ENCODE measurements around the gene SRD5A1.

Gene SRD5A1

DNA sequence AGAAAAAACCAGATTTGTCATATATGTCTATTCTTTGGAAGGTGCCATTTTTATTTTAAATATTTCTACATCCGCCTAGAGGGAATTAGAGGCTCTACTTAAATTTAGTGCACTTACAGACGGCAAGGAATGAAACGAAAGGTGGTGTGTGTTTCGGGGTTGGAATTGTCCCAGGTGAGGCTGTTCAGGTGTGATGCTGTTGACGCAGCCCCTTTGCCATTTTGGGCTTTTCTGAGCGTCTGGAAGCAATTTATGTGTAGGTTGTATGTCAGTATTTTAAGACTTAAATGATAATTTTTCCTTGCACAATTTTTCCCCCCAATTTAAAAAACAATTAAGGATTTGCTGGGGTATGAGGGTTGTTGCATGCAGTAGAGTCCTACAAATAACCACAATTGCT is 82.0 kb downstream of the SRD5A1 start:
- DNase-seq = no peak

DNA sequence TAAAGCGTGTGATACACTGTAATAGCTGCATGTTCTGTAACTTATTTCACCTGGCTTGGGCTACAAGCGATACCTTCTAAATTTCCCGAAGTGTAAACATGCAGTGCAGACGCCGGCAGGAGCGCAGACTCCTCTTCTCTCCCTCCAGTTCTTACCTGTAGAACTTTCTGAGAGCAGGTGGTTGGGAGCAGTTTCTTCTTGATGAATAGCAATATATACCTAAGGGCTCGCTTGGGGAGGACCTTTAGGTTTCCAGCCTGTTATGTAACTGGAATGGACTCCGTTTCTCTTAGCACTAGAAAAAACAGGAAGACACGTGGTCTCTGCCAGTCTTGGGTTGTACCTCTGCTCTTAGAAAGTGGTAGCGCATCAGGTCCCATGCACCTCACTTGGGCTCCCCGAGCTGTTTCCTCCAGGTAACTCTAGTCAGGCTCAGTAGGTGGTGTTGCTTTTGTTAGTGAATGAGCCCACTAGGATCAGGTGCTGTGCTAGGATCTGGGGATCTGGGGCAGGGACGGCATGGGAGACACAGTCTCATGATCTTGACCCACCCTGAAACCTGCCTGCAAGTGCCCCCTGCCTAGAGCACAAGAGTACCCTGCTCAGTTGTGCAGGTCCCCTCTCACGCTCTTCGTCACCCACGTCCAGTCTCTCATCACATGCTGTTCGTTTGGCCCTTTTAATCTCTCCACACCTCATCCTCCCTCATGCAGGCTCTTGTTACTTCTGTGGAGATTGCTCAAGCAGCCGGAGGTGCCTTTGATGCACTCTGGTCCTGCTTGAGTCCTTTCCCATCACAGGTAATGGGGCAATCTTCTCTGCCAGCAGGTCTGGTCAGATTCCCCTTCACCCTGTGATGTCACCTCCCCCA is 82.8 kb downstream of the SRD5A1 start:
- DNase-seq = no peak

DNA sequence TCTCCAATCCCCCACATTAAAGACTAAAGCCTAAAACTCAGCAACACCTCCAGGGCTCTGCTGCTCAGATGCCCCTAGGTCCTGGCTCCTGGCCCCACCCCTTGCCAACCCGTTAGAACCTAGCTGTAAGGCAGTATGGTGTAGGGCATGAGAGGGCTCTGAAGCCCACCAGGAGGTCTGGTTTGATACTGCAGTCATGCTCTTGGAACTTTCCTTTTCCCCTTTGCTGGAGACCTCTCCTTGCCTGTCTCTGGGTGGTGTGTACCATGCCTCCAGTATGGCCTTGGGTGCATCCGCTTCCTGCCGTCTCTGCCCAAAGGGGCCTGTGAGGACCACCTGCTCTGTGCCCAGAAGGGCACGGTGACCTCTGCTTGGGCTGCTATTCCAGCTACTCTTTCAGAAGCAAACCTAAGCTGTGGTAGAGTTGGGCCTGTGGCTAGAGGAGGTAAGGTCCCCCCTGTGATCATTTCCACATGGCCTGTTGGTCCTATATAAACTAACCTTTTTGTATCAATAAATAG is 83.4 kb downstream of the SRD5A1 start:
- DNase-seq = no peak

DNA sequence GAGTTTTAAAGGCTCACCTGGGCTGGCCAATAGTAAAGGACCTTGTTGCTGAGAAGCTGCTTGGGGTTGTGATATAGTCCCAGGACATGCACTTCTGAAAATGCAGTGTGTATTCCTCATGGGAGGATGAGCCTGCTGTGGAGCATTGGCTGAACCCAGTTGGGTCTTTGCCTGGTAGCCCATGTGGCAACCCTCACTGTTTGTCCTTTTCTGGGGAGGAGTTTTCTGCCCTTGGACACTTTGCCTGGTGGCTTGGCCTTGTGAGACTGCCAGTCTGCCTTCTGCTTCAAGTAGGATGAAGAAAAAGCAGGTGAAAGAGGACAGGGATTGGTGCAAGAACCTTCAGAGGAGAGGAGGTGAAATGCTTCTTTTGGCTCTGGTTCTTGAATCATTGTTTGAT is 84.0 kb downstream of the SRD5A1 start:
- no peak for DNase-seq

DNA sequence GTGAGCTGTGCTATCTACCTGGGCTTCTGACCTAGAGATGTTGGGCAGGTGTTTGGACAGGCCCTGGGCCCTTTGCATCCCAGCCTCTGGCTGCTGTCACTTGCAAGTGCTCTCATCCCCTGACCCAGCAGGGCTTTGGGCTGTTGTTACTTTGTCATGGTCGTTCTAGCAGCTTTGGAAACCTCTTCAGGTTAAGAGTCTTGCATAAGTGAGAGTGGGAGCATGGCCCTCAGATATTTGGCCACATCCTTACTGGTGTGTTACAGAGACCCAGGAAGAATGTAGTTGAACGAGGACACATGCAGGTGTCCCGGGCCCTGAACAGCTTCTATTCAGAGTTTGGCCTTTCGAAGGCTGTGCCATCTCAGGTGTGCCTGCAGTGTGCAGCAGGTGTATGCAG is 84.4 kb downstream of the SRD5A1 start:
- no peak for DNase-seq

DNA sequence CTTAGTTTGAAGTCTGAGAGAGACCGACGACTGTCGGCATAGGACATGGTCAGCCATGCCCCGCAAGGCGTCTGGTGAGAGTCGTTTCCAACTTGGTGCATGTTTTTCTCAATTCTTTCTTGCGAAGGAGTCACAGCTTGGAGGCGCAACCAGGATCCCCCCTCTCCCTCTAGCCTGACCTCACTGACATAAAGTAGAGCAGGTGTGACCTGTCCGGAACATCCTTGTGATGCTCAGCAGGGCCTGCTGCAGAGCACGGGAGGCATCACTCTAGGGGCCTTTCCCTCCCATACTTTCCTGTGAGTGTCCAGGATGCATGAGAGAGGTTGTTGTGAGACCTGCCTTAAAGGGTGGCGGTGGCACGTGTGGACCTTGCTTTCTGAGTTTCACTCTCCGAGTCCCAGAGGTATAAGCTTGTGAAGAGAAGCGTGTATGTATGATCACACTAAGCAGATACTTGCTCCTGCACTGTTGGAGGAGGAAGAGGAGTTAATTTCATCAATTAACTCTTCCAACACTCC is 85.0 kb downstream of the SRD5A1 start:
- DNase-seq = no peak

DNA sequence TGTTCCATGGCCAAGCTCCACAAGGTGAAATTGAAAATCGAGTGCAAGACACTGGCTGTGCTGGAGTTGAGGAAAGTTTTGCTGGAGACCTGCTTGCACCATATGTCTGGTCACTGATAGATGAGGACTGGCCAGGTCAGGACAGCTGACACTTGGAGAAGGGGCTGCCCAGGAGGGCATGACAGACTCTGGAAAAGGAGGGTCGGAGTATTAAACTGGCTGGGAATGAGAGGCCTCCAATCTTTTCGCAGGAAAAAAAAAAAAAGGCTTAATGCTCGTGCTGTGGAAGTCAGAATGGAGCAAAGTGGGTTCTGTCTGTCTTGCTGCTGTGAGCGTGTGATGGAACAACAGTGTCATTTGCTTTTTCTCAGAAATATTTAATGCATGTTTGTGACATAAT is 85.5 kb downstream of the SRD5A1 start:
- no peak for DNase-seq

DNA sequence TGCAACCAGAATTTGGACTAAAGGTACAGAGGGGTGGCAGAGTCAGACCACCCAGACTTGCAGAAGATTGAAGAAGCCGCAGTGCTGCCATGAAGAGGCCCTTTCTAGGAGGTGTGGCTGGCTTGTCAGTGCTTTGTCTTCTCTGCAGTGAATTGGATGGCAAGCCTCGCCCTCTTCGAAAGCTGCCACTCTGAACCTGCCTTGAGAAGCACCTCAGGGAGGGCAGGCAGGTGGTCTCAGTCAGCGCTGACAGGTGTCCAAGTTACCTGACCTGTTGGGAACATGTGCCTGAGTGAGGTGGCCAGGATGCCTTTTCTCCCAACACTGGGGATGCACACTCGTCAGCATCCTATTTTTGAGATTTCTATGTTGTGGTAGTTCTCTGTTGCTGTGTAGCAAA is 86.2 kb downstream of the SRD5A1 start:
- no peak for DNase-seq

DNA sequence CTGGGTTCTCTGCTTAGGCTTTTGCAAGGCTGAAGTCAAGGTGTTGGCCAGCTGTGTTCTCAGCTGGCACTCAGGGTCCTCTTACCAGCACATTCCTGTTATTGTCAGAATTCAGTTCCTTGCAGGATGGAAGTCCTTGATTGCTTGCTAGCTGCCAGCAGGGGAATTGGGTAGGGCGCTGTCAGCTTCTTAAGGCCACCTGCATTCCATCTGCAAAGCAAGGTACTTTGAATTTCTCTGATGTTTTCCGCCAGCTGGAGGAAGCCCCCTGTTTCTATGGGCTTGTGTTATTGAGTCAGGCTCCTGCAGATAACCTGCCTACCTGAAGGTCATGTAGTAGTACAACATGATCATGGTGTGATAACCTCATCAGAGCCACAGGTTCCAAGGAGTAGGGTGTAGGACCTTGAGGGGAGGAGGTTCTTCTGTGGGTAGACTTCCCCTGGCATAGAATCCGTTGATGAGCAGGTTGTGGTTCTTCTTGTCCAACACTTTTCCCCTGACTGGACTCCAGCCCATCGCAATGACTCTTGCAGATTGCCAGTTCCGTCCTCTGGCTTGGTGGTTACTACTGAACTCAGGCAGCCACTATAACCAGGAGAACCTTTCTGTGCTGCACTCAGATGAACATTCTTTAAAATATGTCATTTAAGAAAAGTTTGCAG is 86.8 kb downstream of the SRD5A1 start:
- no peak for DNase-seq

DNA sequence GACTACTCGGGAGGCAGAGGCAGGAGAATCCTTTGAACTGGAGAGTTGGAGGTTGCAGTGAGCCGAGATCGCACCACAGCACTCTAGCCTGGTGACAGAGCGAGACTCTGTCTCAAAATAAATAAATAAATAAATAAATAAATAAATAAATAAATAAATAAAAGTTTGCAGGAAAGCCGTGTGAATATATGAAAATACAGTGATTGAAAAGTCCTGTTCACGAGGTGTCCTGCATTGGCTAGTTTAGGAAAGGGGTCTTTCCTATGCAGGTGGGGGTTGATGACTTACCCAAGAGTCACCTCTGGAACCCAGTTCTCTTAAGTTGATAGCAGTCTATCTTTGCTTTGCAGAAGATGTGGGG is 87.3 kb downstream of the SRD5A1 start:
- DNase-seq = no peak

DNA sequence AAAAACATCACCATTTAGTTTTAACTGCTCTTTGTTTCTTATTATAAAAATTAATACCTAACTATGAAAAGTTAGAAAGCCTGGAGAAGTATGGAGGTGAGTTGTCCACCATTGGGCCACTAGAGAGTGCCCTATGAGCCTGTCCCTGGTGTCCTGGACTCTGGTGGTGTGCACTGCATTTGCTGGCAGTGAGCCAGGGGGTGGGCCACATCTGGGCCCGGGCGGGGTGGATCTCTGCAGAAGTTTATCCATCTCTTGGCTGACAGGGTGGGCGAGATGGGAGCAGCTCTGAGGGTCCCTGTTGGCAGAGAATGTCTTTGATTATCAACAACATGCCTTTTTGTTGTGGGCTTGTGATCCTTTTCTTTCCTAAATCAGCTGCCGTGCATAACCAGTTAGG is 88.2 kb downstream of the SRD5A1 start:
- DNase-seq = no peak

DNA sequence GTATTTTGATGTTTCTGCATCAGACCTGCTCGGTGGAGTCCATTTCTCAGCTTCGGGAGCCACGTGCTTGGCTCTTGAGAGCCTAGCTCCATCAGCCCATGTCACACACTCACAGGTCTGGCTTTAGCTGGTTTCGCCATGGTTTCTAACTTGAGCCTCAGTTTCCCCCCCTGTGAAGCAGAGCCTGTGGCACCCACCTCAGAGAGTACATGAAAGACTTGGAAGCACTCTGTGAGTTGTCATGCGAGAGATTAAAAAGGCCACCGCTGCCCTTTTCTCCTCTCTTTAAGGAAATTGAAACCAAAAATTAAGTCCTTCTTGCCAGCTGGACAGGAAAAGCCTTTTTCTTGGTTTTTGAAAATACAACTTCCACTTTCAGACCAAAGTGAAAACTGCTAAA is 88.8 kb downstream of the SRD5A1 start:
- DNase-seq = no peak

DNA sequence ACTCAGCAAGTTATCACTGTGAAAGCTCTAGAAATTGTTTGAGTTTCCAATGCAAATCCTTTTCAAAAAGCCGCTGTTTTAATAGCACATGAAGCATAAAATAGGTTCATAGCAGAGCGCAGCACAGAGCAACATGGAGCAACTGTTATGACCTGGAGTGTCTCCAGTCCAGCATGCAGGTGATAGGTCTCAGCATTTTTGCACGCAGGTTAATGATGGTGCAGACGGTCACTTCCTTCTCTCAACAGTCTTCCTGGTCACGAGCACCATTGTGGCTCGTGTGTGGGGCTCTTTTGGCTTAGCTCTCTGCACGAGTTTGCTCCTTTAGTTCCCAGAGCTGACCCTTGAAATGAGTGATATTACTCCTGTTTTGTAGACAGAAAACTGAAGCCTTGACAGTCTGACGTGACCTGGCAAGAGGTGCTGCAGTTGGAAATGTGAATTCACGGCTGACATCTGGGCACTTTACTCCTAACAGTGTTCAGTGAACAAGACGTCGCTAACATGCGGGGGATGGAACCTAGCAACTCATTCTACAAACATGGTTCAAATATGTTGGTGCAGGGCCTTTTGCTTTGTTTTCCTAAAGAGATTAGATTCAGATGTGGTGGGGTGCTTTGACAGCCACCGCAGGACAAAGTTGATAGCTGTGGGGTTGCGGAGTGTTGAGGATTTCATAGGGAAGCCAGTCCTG is 90.0 kb downstream of the SRD5A1 start:
- DNase-seq = no peak

DNA sequence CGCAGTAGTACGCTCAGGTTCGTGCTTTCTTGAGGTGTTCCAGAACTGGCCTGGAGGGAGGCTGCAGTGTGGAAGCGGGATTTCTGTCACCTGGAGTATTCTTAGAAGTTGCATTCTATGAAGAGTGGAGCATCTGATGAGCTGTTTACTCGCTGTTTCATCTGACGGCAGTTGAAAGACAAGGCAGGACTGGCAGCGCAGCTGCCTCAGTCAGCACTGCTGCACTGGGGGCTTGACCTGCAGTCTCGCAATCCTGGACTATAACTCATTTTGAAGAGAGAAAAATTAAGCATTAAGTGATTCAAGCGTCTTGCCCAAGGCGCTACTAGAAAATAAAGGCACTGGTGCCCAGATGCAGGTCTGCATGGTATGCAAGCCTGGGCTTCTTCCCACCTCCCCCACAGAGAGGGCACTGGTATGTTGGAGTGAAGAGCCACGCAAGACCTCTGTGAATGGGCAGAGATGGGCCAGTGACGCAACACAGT is 90.6 kb downstream of the SRD5A1 start:
- no peak for DNase-seq
